ENCODE data around the gene ERRFI1. TPM values are rescaled to one million over a fixed set of nuclear protein-coding genes. Genes with fewer than 3 reads are reported as not detected.

The ERRFI1 gene
- total RNA-seq, 2 donors from 2014 or later = 1.8 to 3.1 TPM

- H3K36me3 Mint-ChIP-seq (ENCODE audit: low read depth) = peaks cover 5% of the 10 kb centered on the region
- H3K9me3 Mint-ChIP-seq = no peaks in the 10 kb centered on the region
- no peak overlapping the region for H3K27ac Mint-ChIP-seq
- H3K4me1 Mint-ChIP-seq = peaks cover 4% of the 10 kb centered on the region
- no peak for ATAC-seq (replicated peaks)
- no peak overlapping the region for H3K4me3 Mint-ChIP-seq
- no peaks in the 10 kb centered on the region for H3K27me3 Mint-ChIP-seq
Observed at GRCh38 chr1:8006037-8006963, 19.8 kb downstream of the ERRFI1 start.

GRCh38 chr1:8004803-8005573 is 21.1 kb downstream of the ERRFI1 start:
- Mint-ChIP-seq H3K36me3 (ENCODE audit: low read depth) (peaks cover 5% of the 10 kb centered on the region), H3K27ac (no peak overlapping the region), H3K27me3 (no peaks in the 10 kb centered on the region), H3K4me1 (peaks cover 4% of the 10 kb centered on the region), H3K4me3 (no peak overlapping the region), H3K9me3 (no peaks in the 10 kb centered on the region)
- no peak for ATAC-seq (replicated peaks)

- Mint-ChIP-seq H3K9me3 (no peaks in the 10 kb centered on the region), H3K27ac (no peak overlapping the region), H3K27me3 (no peaks in the 10 kb centered on the region), H3K36me3 (ENCODE audit: low read depth) (peaks cover 5% of the 10 kb centered on the region), H3K4me1 (peaks cover 4% of the 10 kb centered on the region), H3K4me3 (no peak overlapping the region)
- no peak for ATAC-seq (replicated peaks)
Observed at GRCh38 chr1:8004113-8004802, 21.9 kb downstream of the ERRFI1 start.

- Mint-ChIP-seq H3K27me3 (no peaks in the 10 kb centered on the region), H3K9me3 (no peaks in the 10 kb centered on the region), H3K27ac (no peak overlapping the region), H3K36me3 (ENCODE audit: low read depth) (peaks cover 5% of the 10 kb centered on the region), H3K4me3 (no peak overlapping the region), H3K4me1 (peaks cover 4% of the 10 kb centered on the region)
- ATAC-seq (replicated peaks) = no peak
Observed at GRCh38 chr1:8003438-8004112, 22.5 kb downstream of the ERRFI1 start.

- no peak for ATAC-seq (replicated peaks)
- Mint-ChIP-seq H3K4me1 (peaks cover 4% of the 10 kb centered on the region), H3K4me3 (no peak overlapping the region), H3K9me3 (no peaks in the 10 kb centered on the region), H3K27ac (no peak overlapping the region), H3K36me3 (ENCODE audit: low read depth) (peaks cover 5% of the 10 kb centered on the region), H3K27me3 (no peaks in the 10 kb centered on the region)
Observed at GRCh38 chr1:8002921-8003320, 23.2 kb downstream of the ERRFI1 start.

GRCh38 chr1:8002329-8002910 is 23.7 kb downstream of the ERRFI1 start:
- H3K9me3 Mint-ChIP-seq = no peaks in the 10 kb centered on the region
- ATAC-seq (replicated peaks) = no peak

GRCh38 chr1:7995437-7995836 is 30.7 kb downstream of the ERRFI1 start:
- Mint-ChIP-seq H3K4me3 (no peak overlapping the region), H3K27ac (no peak overlapping the region), H3K4me1 (peaks cover 7% of the 10 kb centered on the region), H3K36me3 (ENCODE audit: low read depth) (peaks cover 14% of the 10 kb centered on the region), H3K27me3 (no peaks in the 10 kb centered on the region), H3K9me3 (no peaks in the 10 kb centered on the region)
- no peak for ATAC-seq (replicated peaks)

More at GRCh38 chr1:8002329-8002910, 23.7 kb downstream of the ERRFI1 start:
- peaks cover 4% of the 10 kb centered on the region for H3K4me1 Mint-ChIP-seq
- no peak overlapping the region for H3K4me3 Mint-ChIP-seq
- peaks cover 5% of the 10 kb centered on the region for H3K36me3 Mint-ChIP-seq (ENCODE audit: low read depth)
- no peaks in the 10 kb centered on the region for H3K27me3 Mint-ChIP-seq
- no peak overlapping the region for H3K27ac Mint-ChIP-seq

- Mint-ChIP-seq H3K27me3 (no peaks in the 10 kb centered on the region), H3K4me1 (peaks cover 13% of the 10 kb centered on the region), H3K27ac (peak overlapping the region; percentile 34), H3K4me3 (no peak overlapping the region), H3K9me3 (no peaks in the 10 kb centered on the region), H3K36me3 (ENCODE audit: low read depth) (peaks cover 21% of the 10 kb centered on the region)
- ATAC-seq (replicated peaks) = no peak
Observed at GRCh38 chr1:7994827-7995226, 31.3 kb downstream of the ERRFI1 start.

GRCh38 chr1:7993593-7994479 is 32.3 kb downstream of the ERRFI1 start:
- ATAC-seq (replicated peaks) = peak; percentile 37
- H3K36me3 Mint-ChIP-seq (ENCODE audit: low read depth) = peaks cover 29% of the 10 kb centered on the region
- H3K4me1 Mint-ChIP-seq = peaks cover 14% of the 10 kb centered on the region
- H3K27me3 Mint-ChIP-seq = no peaks in the 10 kb centered on the region
- H3K9me3 Mint-ChIP-seq = no peaks in the 10 kb centered on the region
- no peak overlapping the region for H3K27ac Mint-ChIP-seq
- H3K4me3 Mint-ChIP-seq = no peak overlapping the region

- no peak for ATAC-seq (replicated peaks)
- Mint-ChIP-seq H3K4me3 (no peak overlapping the region), H3K9me3 (no peaks in the 10 kb centered on the region), H3K4me1 (peaks cover 14% of the 10 kb centered on the region), H3K36me3 (ENCODE audit: low read depth) (peaks cover 30% of the 10 kb centered on the region), H3K27ac (no peak overlapping the region), H3K27me3 (no peaks in the 10 kb centered on the region)
Observed at GRCh38 chr1:7992885-7993284, 33.2 kb downstream of the ERRFI1 start.

- peaks cover 39% of the 10 kb centered on the region for H3K36me3 Mint-ChIP-seq (ENCODE audit: low read depth)
- no peaks in the 10 kb centered on the region for H3K9me3 Mint-ChIP-seq
- no peaks in the 10 kb centered on the region for H3K27me3 Mint-ChIP-seq
- H3K4me3 Mint-ChIP-seq = no peak overlapping the region
- H3K27ac Mint-ChIP-seq = no peak overlapping the region
- no peak for ATAC-seq (replicated peaks)
- peaks cover 14% of the 10 kb centered on the region for H3K4me1 Mint-ChIP-seq
Observed at GRCh38 chr1:7991504-7992440, 34.3 kb downstream of the ERRFI1 start.

GRCh38 chr1:7989762-7990428 is 36.2 kb downstream of the ERRFI1 start:
- peaks cover 53% of the 10 kb centered on the region for H3K36me3 Mint-ChIP-seq (ENCODE audit: low read depth)
- H3K27ac Mint-ChIP-seq = no peak overlapping the region
- peaks cover 20% of the 10 kb centered on the region for H3K4me1 Mint-ChIP-seq
- H3K9me3 Mint-ChIP-seq = no peaks in the 10 kb centered on the region
- no peak for ATAC-seq (replicated peaks)
- no peak overlapping the region for H3K4me3 Mint-ChIP-seq
- H3K27me3 Mint-ChIP-seq = no peaks in the 10 kb centered on the region
